GM12872 (cell line): ENCODE results near the gene SMC3.

Experiments used
- CTCF ChIP-seq: IDR thresholded peaks from 3 replicates; pipeline ENCODE4 v1.5.1; 2011; ENCODE audit warnings: low read depth, mild to moderate bottlenecking, low read length, moderate library complexity; ENCODE audit not compliant: insufficient read depth

Gene SMC3

GRCh38 chr10:110571093-110571743, 3.7 kb downstream of the SMC3 start:
- no peak for TF ChIP-seq CTCF

GRCh38 chr10:110572862-110573261, 5.4 kb downstream of the SMC3 start:
- no peak for TF ChIP-seq CTCF

- TF ChIP-seq CTCF = no peak
These were observed 6.9 kb downstream of the SMC3 start for GRCh38 chr10:110574420-110574819.

GRCh38 chr10:110576220-110576619, 8.7 kb downstream of the SMC3 start:
- TF ChIP-seq CTCF = no peak

GRCh38 chr10:110577056-110577455, 9.6 kb downstream of the SMC3 start:
- no peak for TF ChIP-seq CTCF

GRCh38 chr10:110584006-110584405, 16.5 kb downstream of the SMC3 start:
- TF ChIP-seq CTCF = no peak

- TF ChIP-seq CTCF = no peak
These were observed 24.3 kb downstream of the SMC3 start for GRCh38 chr10:110591760-110592159.
